ENCODE data around the gene TNFRSF25. TPM values are rescaled to one million over a fixed set of nuclear protein-coding genes. Genes with fewer than 3 reads are reported as not detected.

The TNFRSF25 gene
- total and polyA plus RNA-seq, 10 of the 15 experiments (the other 5 are each of a cell fraction or from before 2014, with no cell fraction given), result 0.23 to 8.6 (median 0.46) TPM; not detected in 5

DNA sequence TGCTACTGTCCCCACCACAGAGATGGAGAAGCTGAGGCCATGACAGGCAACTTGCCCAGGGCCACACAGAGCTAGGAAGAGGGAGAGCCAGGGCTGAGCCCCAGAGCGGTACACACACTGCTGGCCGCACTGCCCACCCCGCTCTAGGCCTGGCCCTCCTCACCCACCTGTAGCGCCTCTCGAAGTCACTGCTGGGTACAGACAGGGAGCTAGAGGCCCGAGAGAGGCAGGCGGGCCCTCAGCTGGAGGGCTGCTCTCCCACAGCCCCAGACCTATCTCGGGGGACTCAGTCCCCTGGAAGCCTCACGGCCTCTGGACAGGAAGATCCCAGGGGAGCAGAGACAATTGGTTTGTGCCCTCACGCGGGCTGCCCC, 42.8 kb upstream of the TNFRSF25 start (continued):
- TF ChIP-seq, protein P1, sequence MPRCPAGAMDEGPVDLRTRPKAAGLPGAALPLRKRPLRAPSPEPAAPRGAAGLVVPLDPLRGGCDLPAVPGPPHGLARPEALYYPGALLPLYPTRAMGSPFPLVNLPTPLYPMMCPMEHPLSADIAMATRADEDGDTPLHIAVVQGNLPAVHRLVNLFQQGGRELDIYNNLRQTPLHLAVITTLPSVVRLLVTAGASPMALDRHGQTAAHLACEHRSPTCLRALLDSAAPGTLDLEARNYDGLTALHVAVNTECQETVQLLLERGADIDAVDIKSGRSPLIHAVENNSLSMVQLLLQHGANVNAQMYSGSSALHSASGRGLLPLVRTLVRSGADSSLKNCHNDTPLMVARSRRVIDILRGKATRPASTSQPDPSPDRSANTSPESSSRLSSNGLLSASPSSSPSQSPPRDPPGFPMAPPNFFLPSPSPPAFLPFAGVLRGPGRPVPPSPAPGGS (IDR thresholded peaks at IDR 0.05; ENCODE audit: borderline replicate concordance, insufficient read depth, low read depth, low read length, poor library complexity, severe bottlenecking), result no peak
- TF ChIP-seq MYC (IDR thresholded peaks at IDR 0.05; ENCODE audit: insufficient read depth, insufficient read length, insufficient replicate concordance, low read length, severe bottlenecking), result no peak
- TF ChIP-seq, protein P2, sequence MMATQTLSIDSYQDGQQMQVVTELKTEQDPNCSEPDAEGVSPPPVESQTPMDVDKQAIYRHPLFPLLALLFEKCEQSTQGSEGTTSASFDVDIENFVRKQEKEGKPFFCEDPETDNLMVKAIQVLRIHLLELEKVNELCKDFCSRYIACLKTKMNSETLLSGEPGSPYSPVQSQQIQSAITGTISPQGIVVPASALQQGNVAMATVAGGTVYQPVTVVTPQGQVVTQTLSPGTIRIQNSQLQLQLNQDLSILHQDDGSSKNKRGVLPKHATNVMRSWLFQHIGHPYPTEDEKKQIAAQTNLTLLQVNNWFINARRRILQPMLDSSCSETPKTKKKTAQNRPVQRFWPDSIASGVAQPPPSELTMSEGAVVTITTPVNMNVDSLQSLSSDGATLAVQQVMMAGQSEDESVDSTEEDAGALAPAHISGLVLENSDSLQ (IDR thresholded peaks at IDR 0.05), result no peak
- TF ChIP-seq RELA (IDR thresholded peaks at IDR 0.05; ENCODE audit: borderline replicate concordance, partially characterized antibody), result no peak
- TF ChIP-seq, protein P3, sequence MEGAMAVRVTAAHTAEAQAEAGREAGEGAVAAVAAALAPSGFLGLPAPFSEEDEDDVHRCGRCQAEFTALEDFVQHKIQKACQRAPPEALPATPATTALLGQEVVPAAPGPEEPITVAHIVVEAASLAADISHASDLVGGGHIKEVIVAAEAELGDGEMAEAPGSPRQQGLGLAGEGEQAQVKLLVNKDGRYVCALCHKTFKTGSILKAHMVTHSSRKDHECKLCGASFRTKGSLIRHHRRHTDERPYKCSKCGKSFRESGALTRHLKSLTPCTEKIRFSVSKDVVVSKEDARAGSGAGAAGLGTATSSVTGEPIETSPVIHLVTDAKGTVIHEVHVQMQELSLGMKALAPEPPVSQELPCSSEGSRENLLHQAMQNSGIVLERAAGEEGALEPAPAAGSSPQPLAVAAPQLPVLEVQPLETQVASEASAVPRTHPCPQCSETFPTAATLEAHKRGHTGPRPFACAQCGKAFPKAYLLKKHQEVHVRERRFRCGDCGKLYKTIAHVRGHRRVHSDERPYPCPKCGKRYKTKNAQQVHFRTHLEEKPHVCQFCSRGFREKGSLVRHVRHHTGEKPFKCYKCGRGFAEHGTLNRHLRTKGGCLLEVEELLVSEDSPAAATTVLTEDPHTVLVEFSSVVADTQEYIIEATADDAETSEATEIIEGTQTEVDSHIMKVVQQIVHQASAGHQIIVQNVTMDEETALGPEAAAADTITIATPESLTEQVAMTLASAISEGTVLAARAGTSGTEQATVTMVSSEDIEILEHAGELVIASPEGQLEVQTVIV (IDR thresholded peaks at IDR 0.05; ENCODE audit: borderline replicate concordance, partially characterized antibody), result no peak
- TF ChIP-seq SMAD1 (IDR thresholded peaks at IDR 0.05; ENCODE audit: low read depth, partially characterized antibody), result no peak
- TF ChIP-seq, protein P4, sequence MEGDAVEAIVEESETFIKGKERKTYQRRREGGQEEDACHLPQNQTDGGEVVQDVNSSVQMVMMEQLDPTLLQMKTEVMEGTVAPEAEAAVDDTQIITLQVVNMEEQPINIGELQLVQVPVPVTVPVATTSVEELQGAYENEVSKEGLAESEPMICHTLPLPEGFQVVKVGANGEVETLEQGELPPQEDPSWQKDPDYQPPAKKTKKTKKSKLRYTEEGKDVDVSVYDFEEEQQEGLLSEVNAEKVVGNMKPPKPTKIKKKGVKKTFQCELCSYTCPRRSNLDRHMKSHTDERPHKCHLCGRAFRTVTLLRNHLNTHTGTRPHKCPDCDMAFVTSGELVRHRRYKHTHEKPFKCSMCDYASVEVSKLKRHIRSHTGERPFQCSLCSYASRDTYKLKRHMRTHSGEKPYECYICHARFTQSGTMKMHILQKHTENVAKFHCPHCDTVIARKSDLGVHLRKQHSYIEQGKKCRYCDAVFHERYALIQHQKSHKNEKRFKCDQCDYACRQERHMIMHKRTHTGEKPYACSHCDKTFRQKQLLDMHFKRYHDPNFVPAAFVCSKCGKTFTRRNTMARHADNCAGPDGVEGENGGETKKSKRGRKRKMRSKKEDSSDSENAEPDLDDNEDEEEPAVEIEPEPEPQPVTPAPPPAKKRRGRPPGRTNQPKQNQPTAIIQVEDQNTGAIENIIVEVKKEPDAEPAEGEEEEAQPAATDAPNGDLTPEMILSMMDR (IDR thresholded peaks at IDR 0.05 in 2 of 3, conservative IDR thresholded peaks at IDR 0.05 in 1 of 3; ENCODE audit: control insufficient read depth in 2 of 3, extremely low read depth in 1 of 3, insufficient read depth in 1 of 3, low read depth in 3 of 3, low read length in 3 of 3), result no peak
- no peak for TF ChIP-seq RFX5 (IDR thresholded peaks at IDR 0.05; ENCODE audit: low read depth, low read length)
- TF ChIP-seq SIX5 (IDR thresholded peaks at IDR 0.05; ENCODE audit: low read depth, low read length, severe bottlenecking), result no peak
